Measurements from ENCODE around the gene CEP97. TPM values are rescaled to one million over a fixed set of nuclear protein-coding genes. Genes with fewer than 3 reads are reported as not detected.

The CEP97 gene
- total RNA-seq, 4 donors from 2014 or later: 6.2 to 10.0 (median 6.9) TPM

DNA sequence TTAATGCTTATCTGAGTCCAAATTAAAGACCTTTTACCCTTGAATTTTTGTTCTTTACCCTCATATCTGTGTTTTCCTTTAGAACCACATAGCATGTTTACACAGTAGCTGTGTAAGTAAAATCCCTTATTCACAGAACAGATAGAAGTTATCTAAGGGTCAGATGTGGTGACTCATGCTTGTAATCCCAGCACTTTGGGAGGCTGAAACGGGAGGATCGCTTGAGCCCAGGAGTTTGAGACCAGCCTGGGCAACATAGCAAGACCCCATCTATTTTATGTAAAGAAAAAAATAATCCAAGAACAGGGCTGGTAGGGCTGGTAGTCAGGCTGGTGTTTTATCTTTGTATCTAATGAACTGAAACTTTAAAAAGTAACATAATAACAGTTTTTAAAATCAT is 77.8 kb downstream of the CEP97 start:
- no peak for TF ChIP-seq CTCF (IDR thresholded peaks at IDR 0.05; ENCODE audit: low read depth)

GRCh38 chr3:101803173-101803782 is 78.9 kb downstream of the CEP97 start:
- no peak for TF ChIP-seq CTCF (IDR thresholded peaks at IDR 0.05; ENCODE audit: low read depth)

GRCh38 chr3:101803939-101804338 is 79.5 kb downstream of the CEP97 start:
- TF ChIP-seq CTCF (IDR thresholded peaks at IDR 0.05; ENCODE audit: low read depth): no peak

GRCh38 chr3:101806491-101806890 is 82.1 kb downstream of the CEP97 start:
- no peak for TF ChIP-seq CTCF (IDR thresholded peaks at IDR 0.05; ENCODE audit: low read depth)

DNA sequence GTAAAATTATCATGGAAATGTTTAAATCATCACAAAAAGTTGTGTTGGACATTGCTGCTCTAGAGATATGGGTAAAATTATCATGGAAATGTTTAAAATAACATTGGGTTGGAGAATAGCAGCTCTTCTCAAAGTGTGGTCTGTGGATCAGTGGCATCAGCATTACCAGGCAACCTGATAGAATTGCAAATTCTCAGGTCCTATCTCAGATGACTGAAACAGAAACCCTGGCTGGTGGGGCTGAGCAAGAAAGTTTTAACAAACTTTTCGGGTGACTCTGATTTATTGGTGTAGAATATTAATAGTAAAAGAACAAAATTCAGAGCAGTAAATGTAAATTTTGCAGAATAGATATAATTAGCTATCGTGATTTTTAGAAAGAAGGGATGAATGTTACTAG is 83.5 kb downstream of the CEP97 start:
- no peak for TF ChIP-seq CTCF (IDR thresholded peaks at IDR 0.05; ENCODE audit: low read depth)

- TF ChIP-seq CTCF (IDR thresholded peaks at IDR 0.05; ENCODE audit: low read depth): no peak
Observed at GRCh38 chr3:101809178-101810021, 85.0 kb downstream of the CEP97 start.

DNA sequence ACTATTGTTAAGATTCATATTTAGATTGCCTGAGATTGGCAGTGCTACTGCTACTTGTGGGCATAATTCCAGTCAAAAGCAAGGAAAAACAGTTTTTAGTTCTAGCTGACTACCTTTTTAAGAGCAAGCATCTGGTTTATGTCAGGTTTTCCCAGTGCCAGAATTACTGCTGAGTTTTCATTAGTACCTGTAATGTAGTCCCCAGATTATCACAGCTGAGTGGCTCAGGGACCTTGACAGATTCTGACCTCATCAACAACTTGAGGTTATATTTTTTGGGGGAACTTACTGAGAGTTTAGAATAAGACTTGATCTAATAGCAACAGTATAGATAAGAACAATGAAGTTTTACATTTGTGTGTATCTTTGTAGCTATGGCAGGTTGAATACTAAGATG is 85.6 kb downstream of the CEP97 start:
- no peak for TF ChIP-seq CTCF (IDR thresholded peaks at IDR 0.05; ENCODE audit: low read depth)

All from subcutaneous adipose tissue (tissue), 4 donors.